GM23248 (cell line): ENCODE results near the gene WFDC12. TPM values are rescaled to one million over a fixed set of nuclear protein-coding genes. Genes with fewer than 3 reads are reported as not detected.

Experiments
- DNase-seq: peaks from one replicate; pipeline ENCODE4 v3.0.0-alpha.2; 2015
- H2AFZ ChIP-seq: fragments of 200-600 bp; sonication (generic); 2 replicates; pipeline ENCODE4 v1.6.1; 2016; ENCODE audit warnings: antibody characterized with exemption
- H3F3A ChIP-seq: fragments of 200-600 bp; sonication (generic); 2 replicates; pipeline ENCODE4 v1.6.1; 2016; ENCODE audit warnings: mild to moderate bottlenecking, antibody characterized with exemption, mixed run types; ENCODE audit not compliant: insufficient read depth
- H3K27ac ChIP-seq: fragments of 200-600 bp; sonication (generic); 2 replicates; pipeline ENCODE4 v1.5.1; 2016; ENCODE audit warnings: mild to moderate bottlenecking
- H3K27me3 ChIP-seq: fragments of 200-600 bp; sonication (generic); replicated peaks from 2 replicates; pipeline ENCODE4 v1.6.1; 2016; ENCODE audit warnings: mild to moderate bottlenecking; ENCODE audit not compliant: insufficient read depth
- H3K36me3 ChIP-seq: fragments of 200-600 bp; sonication (generic); 2 replicates; pipeline ENCODE4 v1.6.1; 2016; ENCODE audit warnings: low read depth, mild to moderate bottlenecking
- H3K4me1 ChIP-seq: fragments of 200-600 bp; sonication (generic); 2 replicates; pipeline ENCODE4 v1.6.1; 2016; ENCODE audit warnings: mild to moderate bottlenecking; ENCODE audit not compliant: insufficient read depth
- H3K4me2 ChIP-seq: fragments of 200-600 bp; sonication (generic); one replicate; pipeline ENCODE4 v1.6.1; 2016; ENCODE audit warnings: mild to moderate bottlenecking; ENCODE audit not compliant: unreplicated experiment
- H3K4me3 ChIP-seq: fragments of 200-600 bp; sonication (generic); 2 replicates; pipeline ENCODE4 v1.5.1; 2016; ENCODE audit warnings: mild to moderate bottlenecking
- H3K79me2 ChIP-seq: fragments of 200-600 bp; sonication (generic); 2 replicates; pipeline ENCODE4 v1.6.1; 2016; ENCODE audit warnings: mild to moderate bottlenecking; ENCODE audit not compliant: insufficient read depth
- H3K9ac ChIP-seq: fragments of 200-600 bp; sonication (generic); 2 replicates; pipeline ENCODE4 v1.6.1; 2016; ENCODE audit warnings: mild to moderate bottlenecking
- H3K9me2 ChIP-seq: fragments of 200-600 bp; sonication (generic); 2 replicates; pipeline ENCODE4 v1.6.1; 2016; ENCODE audit warnings: mixed run types, mild to moderate bottlenecking, moderate library complexity; ENCODE audit not compliant: insufficient read depth
- H3K9me3 ChIP-seq: fragments of 200-600 bp; sonication (generic); one replicate; pipeline ENCODE4 v1.6.1; 2017; ENCODE audit warnings: low read depth
- H4K20me1 ChIP-seq: fragments of 200-600 bp; sonication (generic); 2 replicates; pipeline ENCODE4 v1.6.0; 2016; ENCODE audit not compliant: insufficient read depth
- EZH2 ChIP-seq: fragments of 200-600 bp; sonication (generic); IDR thresholded peaks from 2 replicates; pipeline ENCODE4 v1.6.1; 2018; ENCODE audit warnings: antibody characterized with exemption, mild to moderate bottlenecking; ENCODE audit not compliant: insufficient read depth, poor library complexity, severe bottlenecking
- EZH2phosphoT487 ChIP-seq: fragments of 200-600 bp; sonication (generic); IDR thresholded peaks from 2 replicates; pipeline ENCODE4 v1.6.1; 2018; ENCODE audit warnings: antibody characterized with exemption, moderate library complexity, mild to moderate bottlenecking, low read depth; ENCODE audit not compliant: insufficient read depth
- WGBS, 2 experiments: methylation state at CpG; one replicate each; pipeline ENCODE4 v1.1.6; 2015 to 2017; ENCODE audit warnings: low lambda C conversion rate in 2 of 2, low coverage in 1 of 2; ENCODE audit errors: missing lambda C conversion rate in 2 of 2; 5-methylcytosine and 5-hydroxymethylcytosine counted together
- in situ Hi-C: fragments of 300-500 bp; cut with MboI; formaldehyde crosslinking; loops from 2 replicates; pipeline ENCODE4 v1.15.0; 2020
- polyA plus RNA-seq: library from polyadenylated mRNA; unstranded; fragments of >200 nt; fragmentation: Nextera tagmentation; extraction: Ambion mirVana; gene quantifications from 2 replicates; pipeline ENCODE4 v1.2.1, GENCODE V29; 2016
- total RNA-seq: library from RNA; depleted of rRNA; stranded (reverse); fragments of >200 nt; shearing (Covaris generic); gene quantifications from 2 replicates; pipeline ENCODE4 v1.2.3, GENCODE V29; 2014

The WFDC12 gene
- total and polyA plus RNA-seq, 2 experiments from 2014 or later: not detected

DNA sequence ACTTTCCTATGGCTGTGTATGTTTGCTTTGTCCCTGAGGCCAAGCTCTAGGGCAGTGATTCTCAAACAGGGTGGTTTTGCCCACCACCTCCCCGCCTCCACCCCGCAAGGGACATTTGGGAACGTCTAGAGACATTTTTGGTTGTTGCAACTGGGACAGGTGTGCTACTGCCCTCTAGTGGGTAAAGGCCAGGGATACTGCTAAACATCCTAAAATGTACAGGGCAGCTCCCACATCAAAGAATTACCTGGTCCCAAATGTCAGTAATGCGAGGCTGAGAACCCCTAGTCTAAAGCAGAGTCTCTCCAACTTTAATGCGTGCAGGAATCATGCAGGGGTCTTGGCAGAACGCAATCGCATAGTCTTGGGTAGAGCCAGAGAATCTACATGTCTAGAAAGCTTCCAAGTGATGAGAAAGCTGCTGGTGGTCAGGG is 28.4 kb downstream of the WFDC12 start:
- Histone ChIP-seq H3K4me1 (peaks cover 5% of the 10 kb centered on the region), H3K79me2 (no peaks in the 10 kb centered on the region), H3K27me3 (0 out of 2 replicates have a peak, but pooled peaks cover 3% of the 10 kb centered on the region), H3K9ac (no peak overlapping the region), H3K9me2 (no peaks in the 10 kb centered on the region), H3K4me3 (no peak overlapping the region), H3K36me3 (no peaks in the 10 kb centered on the region), H3K9me3 (no peaks in the 10 kb centered on the region), H3F3A (no peaks in the 10 kb centered on the region; the same call in 1 of the 2 replicates), H3K27ac (no peak overlapping the region), H2AFZ (peak overlapping the region; percentile 53), H3K4me2 (no peak overlapping the region), H4K20me1 (no peaks in the 10 kb centered on the region)
- TF ChIP-seq EZH2 (no peak), EZH2phosphoT487 (no peak)
- peak; percentile 66 for DNase-seq
- in situ Hi-C loops: loop anchor here (10.0 kb wide), 2 partner anchors 51 to 81 kb away; no protein-coding TSS in a partner anchor
- 0 to 4% methylated on average over 7 of the region's 7 CpGs for WGBS, 2 experiments

DNA sequence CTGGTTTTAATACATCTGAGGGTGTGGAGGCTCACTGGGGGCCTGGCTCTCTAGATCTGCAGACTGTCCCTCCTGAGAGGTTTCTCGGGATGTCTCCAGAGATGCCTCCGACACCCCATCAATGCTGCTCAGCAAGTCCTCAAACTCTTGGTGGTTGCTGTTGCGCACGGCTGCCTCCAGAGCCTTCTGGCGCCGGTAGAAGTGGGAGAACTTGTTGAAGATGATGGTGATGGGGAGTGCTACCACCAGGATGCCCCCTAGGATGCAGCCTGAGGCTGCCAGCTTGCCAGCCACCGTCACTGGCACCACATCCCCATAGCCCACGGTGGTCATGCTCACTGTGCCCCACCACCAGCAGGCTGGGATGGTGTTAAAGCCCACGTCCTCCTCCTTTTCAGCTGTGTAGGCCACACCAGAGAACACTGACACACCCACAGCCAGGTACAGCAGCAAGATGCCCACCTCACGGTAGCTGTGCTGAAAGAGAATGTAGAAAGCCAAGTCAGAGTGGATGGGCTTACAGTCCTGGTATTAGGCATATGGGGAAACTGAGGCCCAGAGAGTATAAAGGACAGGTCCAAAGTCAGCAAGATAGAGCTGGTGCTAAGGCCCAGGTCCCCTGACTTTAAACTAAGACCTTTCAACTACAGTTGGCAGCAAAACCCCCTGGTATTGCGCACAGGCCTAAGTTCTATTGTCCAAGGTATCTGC is 29.2 kb downstream of the WFDC12 start:
- H3K79me2 ChIP-seq: no peaks in the 10 kb centered on the region
- peaks cover 12% of the 10 kb centered on the region for H3K4me1 ChIP-seq
- in situ Hi-C loops: loop anchor here (10.0 kb wide), 2 partner anchors 50 to 80 kb away; no protein-coding TSS in a partner anchor
- 95 to 99% methylated on average over 11 of the region's 11 CpGs for WGBS, 2 experiments
- H4K20me1 ChIP-seq: no peaks in the 10 kb centered on the region
- no peaks in the 10 kb centered on the region for H3K9me3 ChIP-seq
- peak overlapping the region; percentile 53 for H2AFZ ChIP-seq
- no peak for TF ChIP-seq EZH2phosphoT487
- no peak for TF ChIP-seq EZH2
- no peak for DNase-seq
- H3F3A ChIP-seq: peaks cover 6% of the 10 kb centered on the region
- no peak overlapping the region for H3K9ac ChIP-seq
- H3K4me2 ChIP-seq: no peak overlapping the region
- 0 out of 2 replicates have a peak, but pooled peaks cover 3% of the 10 kb centered on the region for H3K27me3 ChIP-seq
- H3K36me3 ChIP-seq: no peaks in the 10 kb centered on the region
- H3K9me2 ChIP-seq: no peaks in the 10 kb centered on the region
- H3K27ac ChIP-seq: no peak overlapping the region
- no peak overlapping the region for H3K4me3 ChIP-seq

GRCh38 chr20:45094201-45094600 is 30.1 kb downstream of the WFDC12 start:
- H3K4me1 ChIP-seq: peaks cover 16% of the 10 kb centered on the region
- H4K20me1 ChIP-seq: no peaks in the 10 kb centered on the region
- no peak overlapping the region for H3K4me3 ChIP-seq
- H3K4me2 ChIP-seq: no peak overlapping the region
- no peaks in the 10 kb centered on the region for H3K9me2 ChIP-seq
- H2AFZ ChIP-seq: no peak overlapping the region
- no peak overlapping the region for H3K9ac ChIP-seq
- peaks cover 14% of the 10 kb centered on the region for H3F3A ChIP-seq
- 0 out of 2 replicates have a peak, but pooled peaks cover 3% of the 10 kb centered on the region for H3K27me3 ChIP-seq
- TF ChIP-seq EZH2: no peak
- no peak for TF ChIP-seq EZH2phosphoT487
- DNase-seq: no peak
- no peaks in the 10 kb centered on the region for H3K9me3 ChIP-seq
- H3K27ac ChIP-seq: no peak overlapping the region
- WGBS, 2 experiments: 90 to 91% methylated on average over 2 of the region's 2 CpGs
- in situ Hi-C loops: loop anchor here (10.0 kb wide), 2 partner anchors 49 to 79 kb away; no protein-coding TSS in a partner anchor
- H3K79me2 ChIP-seq: no peaks in the 10 kb centered on the region
- no peaks in the 10 kb centered on the region for H3K36me3 ChIP-seq

- no peak for TF ChIP-seq EZH2phosphoT487
- TF ChIP-seq EZH2: no peak
- no peak for DNase-seq
- H3K4me3 ChIP-seq: no peak overlapping the region
- no peak overlapping the region for H3K4me2 ChIP-seq
- 87 to 93% methylated on average over 7 of the region's 7 CpGs for WGBS, 2 experiments
- peaks cover 24% of the 10 kb centered on the region for H3F3A ChIP-seq
- no peaks in the 10 kb centered on the region for H4K20me1 ChIP-seq
- no peak overlapping the region for H3K27ac ChIP-seq
- H3K9me2 ChIP-seq: no peaks in the 10 kb centered on the region
- H3K27me3 ChIP-seq: no peaks in the 10 kb centered on the region
- H3K4me1 ChIP-seq: peaks cover 29% of the 10 kb centered on the region
- no peak overlapping the region for H2AFZ ChIP-seq
- no peaks in the 10 kb centered on the region for H3K79me2 ChIP-seq
- H3K9ac ChIP-seq: no peak overlapping the region
- no peaks in the 10 kb centered on the region for H3K9me3 ChIP-seq
- in situ Hi-C loops: loop anchor here (10.0 kb wide), 2 partner anchors 48 to 78 kb away; no protein-coding TSS in a partner anchor
- no peaks in the 10 kb centered on the region for H3K36me3 ChIP-seq
These were observed 31.4 kb downstream of the WFDC12 start for GRCh38 chr20:45092898-45093297.
